Measurements from ENCODE around the gene SPRR4.

GRCh38 chr1:152968248-152968647 is 2.2 kb upstream of the SPRR4 start:
- no peak for TF ChIP-seq POLR2A (IDR thresholded peaks at IDR 0.05; ENCODE audit: low read length)
- TF ChIP-seq GATA1 (IDR thresholded peaks at IDR 0.05; ENCODE audit: low read depth, low read length): no peak
